Medulla oblongata (tissue), 1 donor: ENCODE measurements around the gene RGS4.
"Not testable (repeated sequence)": the region's sequence is repeated elsewhere in the genome, so short reads cannot be mapped to it uniquely, and the experiment has no call there.

Source experiments
- DNase-seq: peaks from one replicate; pipeline ENCODE4 v3.0.0-alpha.2; 2015; ENCODE audit errors: extremely low spot score

RGS4 gene

GRCh38 chr1:163068716-163069115, 445 bp upstream of the RGS4 start:
- no peak for DNase-seq

GRCh38 chr1:163069655-163070277, 605 bp downstream of the RGS4 start:
- no peak for DNase-seq

- peak; percentile 27 for DNase-seq
These were observed 2.5 kb downstream of the RGS4 start for GRCh38 chr1:163071405-163072255.

GRCh38 chr1:163072658-163073057, 3.5 kb downstream of the RGS4 start:
- no peak for DNase-seq

- no peak for DNase-seq
These were observed 4.8 kb downstream of the RGS4 start for GRCh38 chr1:163074004-163074403.

- no peak for DNase-seq
These were observed 5.6 kb downstream of the RGS4 start for GRCh38 chr1:163074716-163075284.

- no peak for DNase-seq
These were observed 6.9 kb downstream of the RGS4 start for GRCh38 chr1:163076044-163076443.

- no peak for DNase-seq
These were observed 7.3 kb downstream of the RGS4 start for GRCh38 chr1:163076446-163076845.

- no peak for DNase-seq
These were observed 8.0 kb downstream of the RGS4 start for GRCh38 chr1:163076981-163077761.

- DNase-seq = no peak
These were observed 13.8 kb downstream of the RGS4 start for GRCh38 chr1:163082971-163083370.

- no peak for DNase-seq
These were observed 14.5 kb downstream of the RGS4 start for GRCh38 chr1:163083690-163084089.

GRCh38 chr1:163084330-163084729, 15.2 kb downstream of the RGS4 start:
- DNase-seq = no peak

- no peak for DNase-seq
These were observed 16.1 kb downstream of the RGS4 start for GRCh38 chr1:163085041-163085903.

GRCh38 chr1:163085904-163086268, 16.7 kb downstream of the RGS4 start:
- no peak for DNase-seq

GRCh38 chr1:163089117-163089516, 20.0 kb downstream of the RGS4 start:
- not testable (repeated sequence) for DNase-seq

- no peak for DNase-seq
These were observed 21.3 kb downstream of the RGS4 start for GRCh38 chr1:163090321-163090945.

- no peak for DNase-seq
These were observed 24.0 kb downstream of the RGS4 start for GRCh38 chr1:163093169-163093568.

- DNase-seq = no peak
These were observed 24.4 kb downstream of the RGS4 start for GRCh38 chr1:163093579-163093978.

GRCh38 chr1:163094182-163094581, 25.0 kb downstream of the RGS4 start:
- DNase-seq = no peak

- no peak for DNase-seq
These were observed 25.4 kb downstream of the RGS4 start for GRCh38 chr1:163094589-163094988.

GRCh38 chr1:163095213-163095612, 26.1 kb downstream of the RGS4 start:
- no peak for DNase-seq
